Fibroblast of skin of abdomen (primary cell): ENCODE results near the gene ZNF512B. TPM values are rescaled to one million over a fixed set of nuclear protein-coding genes. Genes with fewer than 3 reads are reported as not detected.
A peak's percentile ranks its signal among the peaks of the same experiment; 100 is the strongest.
"Not testable (repeated sequence)": the region's sequence is repeated elsewhere in the genome, so short reads cannot be mapped to it uniquely, and the experiment has no call there.

Experiments
- DNase-seq: peaks from one replicate; pipeline ENCODE4 v3.0.0-alpha.2; 2013
- polyA plus RNA-seq, 2 experiments: library from polyadenylated mRNA; unstranded; fragments of 120-200 nt; gene quantifications; one replicate each; pipeline ENCODE4 v1.2.1, GENCODE V29; 2013; ENCODE audit not compliant: insufficient read length in 2 of 2

ZNF512B gene
- polyA plus RNA-seq (2013, experiment 1 of 2; ENCODE audit: insufficient read length) = 23.0 TPM
- 23.5 TPM for polyA plus RNA-seq (2013, experiment 2 of 2; ENCODE audit: insufficient read length)

DNA sequence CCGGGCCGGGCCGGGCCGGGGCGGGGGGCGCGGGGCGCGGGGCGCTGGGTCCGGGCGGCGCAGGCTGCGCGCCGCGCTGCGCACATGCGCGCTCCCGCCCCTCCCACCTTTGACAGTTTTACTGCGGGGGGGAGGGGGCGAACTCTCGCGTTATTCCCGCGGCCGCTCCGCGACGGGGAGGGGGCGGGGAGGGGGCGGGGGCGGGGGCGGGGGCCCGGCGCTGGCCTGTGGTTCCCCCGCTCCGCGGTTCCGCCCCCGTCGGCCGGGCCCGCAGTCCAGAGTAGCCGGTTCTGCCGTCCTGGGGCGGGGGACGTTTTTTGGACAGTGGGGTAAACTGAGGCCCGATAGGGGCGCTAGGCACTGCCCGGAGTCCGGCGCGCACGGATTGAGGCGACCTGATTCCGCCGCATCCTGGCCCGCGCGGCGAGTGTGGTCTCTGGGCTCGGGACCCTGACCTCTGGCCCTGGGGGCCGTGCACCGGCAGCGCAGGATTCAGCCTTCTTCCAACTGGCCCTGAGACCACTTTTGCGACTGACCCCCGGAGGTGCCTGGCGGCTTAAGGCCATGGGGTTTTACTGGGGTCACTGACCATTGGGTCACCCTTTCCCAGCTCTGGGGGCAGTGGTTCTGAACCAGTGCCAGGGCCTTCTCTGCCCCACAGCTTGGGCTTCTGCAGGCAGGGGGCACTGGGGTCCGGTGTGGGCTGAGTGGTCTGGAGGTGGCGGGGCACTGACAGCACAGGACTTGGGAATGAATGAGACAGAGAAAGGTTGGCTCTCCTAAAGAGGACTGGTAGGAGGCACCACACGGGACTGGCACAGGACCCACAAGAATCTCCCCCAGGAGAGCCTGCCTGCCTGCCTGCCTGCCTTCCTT, at the start of gene ZNF512B:
Gene ZNF512B, minus strand, starts transcription at position 93 of the 876 bp plus-strand sequence. CDS start 1,980 bp downstream, outside the sequence.
- DNase-seq = peak; percentile 76

DNA sequence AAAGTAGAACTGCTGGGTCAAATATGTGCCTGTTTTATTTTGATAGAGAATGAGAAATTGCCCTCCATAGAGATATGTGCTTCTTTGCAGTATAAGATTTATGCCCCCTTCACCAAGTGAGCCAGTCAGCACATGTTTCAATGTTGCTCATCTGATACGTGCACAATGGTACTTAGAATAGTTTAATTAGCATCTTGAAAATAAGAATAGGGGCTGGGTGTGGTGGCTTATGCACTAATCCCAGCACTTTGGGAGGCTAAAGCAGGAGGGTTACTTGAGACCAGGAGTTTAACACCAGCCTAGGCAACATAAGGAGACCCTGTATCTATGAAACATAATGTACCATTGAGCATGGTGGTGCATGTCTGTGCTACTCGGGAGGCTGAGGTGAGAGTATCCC, 45.9 kb upstream of the ZNF512B start:
- DNase-seq = no peak

DNA sequence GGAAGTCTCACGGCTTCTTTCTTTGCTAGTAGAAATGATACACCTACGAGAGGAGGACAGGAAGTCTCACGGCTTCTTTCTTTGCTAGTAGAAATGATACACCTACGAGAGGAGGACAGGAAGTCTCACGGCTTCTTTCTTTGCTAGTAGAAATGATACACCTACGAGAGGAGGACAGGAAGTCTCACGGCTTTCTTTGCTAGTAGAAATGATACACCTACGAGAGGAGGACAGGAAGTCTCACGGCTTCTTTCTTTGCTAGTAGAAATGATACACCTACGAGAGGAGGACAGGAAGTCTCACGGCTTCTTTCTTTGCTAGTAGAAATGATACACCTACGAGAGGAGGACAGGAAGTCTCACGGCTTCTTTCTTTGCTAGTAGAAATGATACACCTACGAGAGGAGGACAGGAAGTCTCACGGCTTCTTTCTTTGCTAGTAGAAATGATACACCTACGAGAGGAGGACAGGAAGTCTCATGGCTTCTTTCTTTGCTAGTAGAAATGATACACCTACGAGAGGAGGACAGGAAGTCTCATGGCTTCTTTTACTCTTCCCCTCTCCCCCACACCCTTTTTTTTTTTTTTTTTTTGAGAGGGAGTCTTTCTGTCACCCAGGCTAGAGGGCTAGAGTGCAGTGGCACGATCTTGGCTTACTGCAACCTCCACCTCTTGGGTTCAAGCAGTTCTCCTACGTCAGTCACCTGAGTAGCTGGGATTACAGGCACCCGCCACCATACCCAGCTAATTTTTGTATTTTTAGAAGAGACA, 42.8 kb upstream of the ZNF512B start:
- DNase-seq = not testable (repeated sequence)

GRCh38 chr20:64011366-64011779, 41.6 kb upstream of the ZNF512B start:
- no peak for DNase-seq

GRCh38 chr20:64010711-64011237, 41.0 kb upstream of the ZNF512B start:
- DNase-seq = peak; percentile 25

DNA sequence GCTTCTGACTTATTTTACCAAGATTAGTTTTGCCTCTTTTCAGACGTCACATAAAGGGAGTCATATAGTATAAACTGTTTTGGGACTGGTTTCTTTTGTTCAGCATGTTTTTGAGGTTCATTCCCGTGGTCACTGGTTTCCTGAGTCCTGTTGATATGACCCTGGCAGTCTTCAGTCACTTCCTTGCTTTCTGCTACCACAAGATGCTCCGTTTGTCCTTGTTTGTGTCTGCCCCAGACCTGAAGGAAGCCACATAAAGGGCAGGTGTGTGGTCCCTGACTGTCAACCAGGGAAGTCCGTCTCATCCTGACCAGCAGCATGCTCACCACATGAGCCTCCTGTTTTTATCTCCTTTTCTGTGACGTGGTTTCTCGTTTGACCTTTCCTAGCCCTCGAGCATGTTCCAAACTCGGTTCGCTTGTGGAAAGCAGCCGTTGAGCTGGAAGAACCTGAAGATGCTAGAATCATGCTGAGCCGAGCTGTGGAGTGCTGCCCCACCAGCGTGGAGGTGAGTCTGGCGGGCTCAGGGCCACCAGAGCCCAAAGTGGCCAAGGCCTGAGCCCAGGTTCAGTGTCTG, 40.2 kb upstream of the ZNF512B start:
- DNase-seq = no peak

GRCh38 chr20:64006902-64007301, 37.2 kb upstream of the ZNF512B start:
- no peak for DNase-seq

- no peak for DNase-seq
Observed at GRCh38 chr20:64006490-64006889, 36.8 kb upstream of the ZNF512B start.

DNA sequence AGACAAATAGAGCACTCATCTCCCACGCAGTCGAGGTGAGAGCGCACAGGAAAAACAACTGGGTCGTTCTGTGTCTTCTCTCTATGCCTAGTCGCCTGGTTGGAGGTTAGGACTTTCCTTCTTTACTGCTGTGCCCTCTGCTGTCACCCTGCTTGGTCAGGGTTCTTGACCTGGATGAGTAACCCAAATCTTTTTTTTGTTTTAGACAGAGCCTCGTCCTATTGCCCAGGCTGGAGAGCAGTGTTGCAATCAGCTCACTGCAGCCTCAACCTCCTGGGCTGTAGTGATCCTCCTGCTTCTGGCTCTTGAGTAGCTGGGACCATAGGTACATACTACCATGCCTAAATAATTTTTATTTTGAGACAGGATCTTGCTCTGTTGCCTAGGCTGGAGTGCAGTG, 35.7 kb upstream of the ZNF512B start:
- no peak for DNase-seq

DNA sequence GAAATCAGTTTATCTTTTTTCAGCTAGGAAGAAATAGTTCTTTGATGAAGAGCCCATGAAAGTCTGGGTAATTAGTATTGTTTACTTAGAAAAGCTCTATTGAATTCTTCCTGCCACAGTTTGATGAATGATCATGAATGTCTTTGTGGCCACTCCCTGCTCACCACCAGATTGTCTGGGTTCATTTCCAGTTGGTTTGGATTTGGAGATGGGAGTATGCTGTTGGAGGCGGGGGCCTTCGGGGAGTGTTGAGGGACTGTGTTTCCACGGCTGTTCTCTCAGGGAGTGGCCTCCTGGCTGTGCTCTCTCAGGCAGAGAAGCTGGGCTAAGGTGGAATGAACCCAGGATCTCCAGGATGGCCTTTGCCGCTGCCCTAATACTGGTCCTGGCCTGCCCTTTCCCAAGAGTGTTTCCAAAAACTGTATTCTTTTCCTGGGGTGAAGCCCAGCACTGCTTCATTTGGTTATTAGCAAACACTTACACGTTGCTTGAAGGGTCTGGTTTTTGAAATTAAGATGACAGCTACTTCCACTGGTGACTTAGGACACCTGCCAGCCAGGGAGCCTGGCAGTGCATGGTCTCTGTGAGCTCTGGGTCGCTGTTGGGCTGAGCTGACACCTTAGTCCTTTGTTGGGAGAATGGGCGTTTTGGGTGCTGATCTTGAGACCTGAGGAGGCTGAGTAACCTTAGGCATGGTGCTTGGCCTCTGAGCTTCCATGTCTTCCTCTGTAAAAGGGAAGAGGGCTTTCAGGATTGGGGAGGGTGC, 34.4 kb upstream of the ZNF512B start:
- no peak for DNase-seq

GRCh38 chr20:64001607-64002011, 31.9 kb upstream of the ZNF512B start:
- no peak for DNase-seq

GRCh38 chr20:64000906-64001305, 31.2 kb upstream of the ZNF512B start:
- no peak for DNase-seq

DNA sequence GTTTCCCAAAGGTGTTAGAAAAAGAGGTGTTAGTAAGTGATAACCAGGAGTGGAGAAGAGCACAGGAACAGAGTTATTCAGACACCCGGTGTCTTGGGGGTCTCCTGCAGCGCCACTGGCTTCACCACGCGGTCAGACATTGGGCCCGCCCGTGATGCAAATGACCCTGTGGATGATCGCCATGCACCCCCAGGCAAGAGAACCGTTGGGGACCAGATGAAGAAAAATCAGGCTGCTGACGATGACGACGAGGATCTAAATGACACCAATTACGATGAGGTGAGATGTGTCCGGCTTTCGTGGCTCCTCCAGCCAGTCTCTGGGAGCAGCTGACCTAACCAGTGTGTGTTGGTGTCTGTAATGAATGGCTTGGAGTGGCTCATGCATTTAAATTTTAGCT, 13.2 kb upstream of the ZNF512B start:
- DNase-seq = no peak

DNA sequence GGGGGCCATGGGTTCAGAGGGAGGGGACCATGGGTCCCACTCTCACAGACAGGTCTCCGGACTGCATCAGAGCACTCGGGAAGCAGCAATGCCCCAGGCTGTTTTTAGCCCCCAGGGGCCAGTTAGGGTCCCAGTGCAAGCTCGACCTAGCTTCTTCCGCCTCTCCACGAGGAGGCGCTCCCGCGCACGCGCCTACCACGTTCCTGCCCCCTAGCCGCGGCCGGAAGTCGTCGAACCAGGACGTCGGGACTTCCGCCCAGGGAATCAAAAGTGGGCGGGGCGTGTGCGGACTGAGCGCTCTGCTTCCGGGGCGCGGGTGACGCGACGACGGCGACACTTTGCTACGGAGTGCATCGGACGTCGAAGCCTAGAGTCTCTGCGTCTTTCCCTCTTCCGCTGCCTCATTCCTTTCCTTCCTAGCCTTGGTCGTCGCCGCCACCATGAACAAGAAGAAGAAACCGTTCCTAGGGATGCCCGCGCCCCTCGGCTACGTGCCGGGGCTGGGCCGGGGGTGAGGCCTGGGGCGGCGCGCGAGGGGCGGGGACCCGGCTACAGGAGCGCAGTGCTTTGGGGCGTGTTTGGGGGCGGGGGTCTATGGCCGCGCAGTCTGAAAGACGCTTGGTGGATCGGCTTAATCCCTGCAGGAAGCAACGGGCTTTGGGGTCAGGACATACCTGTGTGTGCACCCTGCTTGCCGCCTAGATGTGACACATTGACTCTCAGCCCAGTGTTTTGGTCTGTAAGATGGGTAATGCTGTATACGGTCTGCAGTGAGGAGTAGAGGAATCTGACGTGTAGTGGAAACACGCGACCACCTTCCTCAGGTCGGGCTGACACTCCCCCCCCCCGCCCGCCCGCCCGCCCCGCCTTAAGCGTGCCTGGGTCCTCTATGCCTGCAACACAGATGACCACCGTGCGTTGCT, 11.3 kb upstream of the ZNF512B start, which contains the start of gene PRPF6:
Gene PRPF6, plus strand, starts transcription at position 327 of the 923 bp plus-strand sequence. Its CDS starts 114 bp downstream, at position 441.
- peak; percentile 95 for DNase-seq

GRCh38 chr20:63980317-63980805, 10.6 kb upstream of the ZNF512B start:
- DNase-seq = peak; percentile 38

DNA sequence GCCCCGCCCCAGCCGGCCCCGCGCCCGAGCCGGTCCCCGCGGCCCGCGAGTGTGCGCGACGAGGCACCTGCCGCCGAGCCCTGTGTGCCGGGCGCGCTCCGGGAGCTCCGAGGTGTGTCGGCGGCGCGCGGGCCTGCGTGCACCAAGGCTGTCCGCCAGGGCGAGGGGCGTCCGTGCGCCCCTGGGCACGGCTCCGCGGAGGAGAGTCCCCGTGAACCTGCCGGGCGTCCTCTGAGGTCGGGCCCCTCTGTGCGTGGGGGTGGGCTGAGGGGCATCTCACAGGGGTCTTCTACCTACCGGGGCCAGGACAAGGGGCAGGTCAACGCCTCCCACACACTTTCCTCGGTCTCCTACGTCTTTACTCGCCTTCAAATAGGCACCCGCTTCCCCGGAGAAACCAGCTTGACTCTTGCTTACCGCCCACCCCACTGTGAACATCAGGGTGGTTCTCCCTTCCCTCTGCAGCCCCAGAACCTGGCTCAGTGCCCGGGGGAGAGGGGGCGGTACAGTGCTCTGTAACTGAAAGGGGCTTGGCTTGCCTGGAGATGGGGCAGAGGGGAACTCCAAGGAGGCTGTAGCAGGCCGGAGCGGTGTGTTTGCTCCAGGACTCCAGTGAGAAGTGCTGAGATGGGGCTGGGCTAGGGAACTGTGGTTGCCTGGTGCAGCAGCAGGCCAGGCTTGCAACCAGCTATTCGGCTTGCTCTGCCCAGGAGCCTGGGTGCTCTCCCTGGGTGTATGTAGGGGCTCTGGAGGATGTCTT, 10.0 kb upstream of the ZNF512B start, which contains the start of gene SAMD10:
Gene SAMD10, minus strand, starts transcription at position 86 of the 760 bp plus-strand sequence. CDS start 175 bp downstream, outside the sequence.
- peak; percentile 54 for DNase-seq

GRCh38 chr20:63979229-63979556, 9.5 kb upstream of the ZNF512B start:
- no peak for DNase-seq

- DNase-seq = peak; percentile 20
Observed at GRCh38 chr20:63978319-63979228, 8.8 kb upstream of the ZNF512B start.
